ENCODE results near the gene MYL5.
"Not testable (repeated sequence)": the region's sequence is repeated elsewhere in the genome, so short reads cannot be mapped to it uniquely, and the experiment has no call there.

DNA sequence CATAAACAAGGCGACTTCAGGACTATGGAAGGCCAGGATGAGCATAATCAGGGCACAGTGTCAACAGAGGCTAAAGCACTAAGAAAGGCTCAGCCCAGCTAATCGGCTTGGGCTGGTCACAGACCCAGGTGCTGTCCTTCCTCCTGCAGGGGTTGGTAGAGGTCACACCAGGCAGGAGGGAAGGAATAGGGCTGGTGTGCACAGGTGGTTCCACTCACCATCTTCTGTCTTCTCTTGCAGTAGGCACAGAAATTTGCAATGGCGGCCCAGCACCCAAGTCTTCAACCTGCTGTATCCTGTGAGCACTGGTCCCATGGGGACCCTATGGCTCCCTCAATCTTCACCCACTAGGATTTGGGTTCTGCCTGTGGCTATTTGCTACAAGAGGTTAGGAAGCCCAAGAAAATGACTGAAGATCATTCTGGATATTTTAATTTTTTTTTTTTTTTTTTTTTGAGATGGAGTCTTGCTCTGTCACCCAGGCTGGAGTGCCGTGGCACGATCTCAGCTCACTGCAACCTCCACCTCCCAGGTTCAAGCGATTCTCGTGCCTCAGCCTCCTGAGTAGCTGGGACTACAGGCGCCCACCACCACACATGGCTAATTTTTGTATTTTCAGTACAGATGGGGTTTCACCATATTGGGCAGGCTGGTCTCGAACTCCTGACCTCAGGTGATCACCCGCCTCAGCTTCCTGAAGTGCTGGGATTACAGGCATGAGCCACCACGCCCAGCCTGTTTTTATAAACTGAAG lies 4.4 kb upstream of the MYL5 start:
- TF ChIP-seq, protein P1, sequence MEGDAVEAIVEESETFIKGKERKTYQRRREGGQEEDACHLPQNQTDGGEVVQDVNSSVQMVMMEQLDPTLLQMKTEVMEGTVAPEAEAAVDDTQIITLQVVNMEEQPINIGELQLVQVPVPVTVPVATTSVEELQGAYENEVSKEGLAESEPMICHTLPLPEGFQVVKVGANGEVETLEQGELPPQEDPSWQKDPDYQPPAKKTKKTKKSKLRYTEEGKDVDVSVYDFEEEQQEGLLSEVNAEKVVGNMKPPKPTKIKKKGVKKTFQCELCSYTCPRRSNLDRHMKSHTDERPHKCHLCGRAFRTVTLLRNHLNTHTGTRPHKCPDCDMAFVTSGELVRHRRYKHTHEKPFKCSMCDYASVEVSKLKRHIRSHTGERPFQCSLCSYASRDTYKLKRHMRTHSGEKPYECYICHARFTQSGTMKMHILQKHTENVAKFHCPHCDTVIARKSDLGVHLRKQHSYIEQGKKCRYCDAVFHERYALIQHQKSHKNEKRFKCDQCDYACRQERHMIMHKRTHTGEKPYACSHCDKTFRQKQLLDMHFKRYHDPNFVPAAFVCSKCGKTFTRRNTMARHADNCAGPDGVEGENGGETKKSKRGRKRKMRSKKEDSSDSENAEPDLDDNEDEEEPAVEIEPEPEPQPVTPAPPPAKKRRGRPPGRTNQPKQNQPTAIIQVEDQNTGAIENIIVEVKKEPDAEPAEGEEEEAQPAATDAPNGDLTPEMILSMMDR (IDR thresholded peaks at IDR 0.05) = not testable (repeated sequence)
- not testable (repeated sequence) for TF ChIP-seq POLR2A, POLR2AphosphoS5 (IDR thresholded peaks at IDR 0.05)
